Caco-2 (cell line): ENCODE results near the gene HIVEP2. TPM values are rescaled to one million over a fixed set of nuclear protein-coding genes. Genes with fewer than 3 reads are reported as not detected.

ENCODE experiments used
- BruUV-seq: library from RNA; stranded (reverse); fragments of 400-500 nt; replicated peaks from 2 replicates; lab custom pipeline; 2021; lab: Mats Ljungman, UMichigan
- CTCF ChIA-PET: fragments of 300-600 bp; sonication (Branson Sonifier 250); formaldehyde crosslinking; loops from one replicate; lab custom pipeline; 2022; ENCODE audit warnings: antibody characterized with exemption; lab: Charles Lee
- POLR2A ChIA-PET: fragments of 300-600 bp; sonication (Branson Sonifier 250); formaldehyde crosslinking; loops from one replicate; lab custom pipeline; 2022; ENCODE audit warnings: antibody characterized with exemption; lab: Charles Lee
- DNase-seq, 2 experiments: peaks; one replicate each; pipeline versions ENCODE4 v3.0.0 to v3.0.0-alpha.2; 2020 to 2022
- H3K27me3 ChIP-seq: replicated peaks from 2 replicates; pipeline ENCODE4 v1.6.0; 2011; ENCODE audit warnings: low read length; ENCODE audit not compliant: control insufficient read depth, insufficient read depth
- H3K36me3 ChIP-seq: 2 replicates; pipeline ENCODE4 v1.5.1; 2011; ENCODE audit warnings: low read length; ENCODE audit not compliant: control insufficient read depth, insufficient read depth
- H3K4me1 ChIP-seq: fragments of 250-450 bp; sonication (Bioruptor Pico); 2 replicates; pipeline ENCODE4 v1.5.1; 2020; ENCODE audit warnings: mild to moderate bottlenecking
- H3K4me3 ChIP-seq: 2 replicates; pipeline ENCODE4 v1.5.1; 2011; ENCODE audit warnings: low read depth, mild to moderate bottlenecking, control low read depth, low read length
- H3K9me3 ChIP-seq: fragments of 250-450 bp; sonication (Bioruptor Pico); 2 replicates; pipeline ENCODE4 v1.5.1; 2020; ENCODE audit warnings: mild to moderate bottlenecking, moderate library complexity
- H3K27ac Mint-ChIP-seq: one replicate; pipeline ENCODE4 v1.8.0; 2022; ENCODE audit warnings: mixed read lengths; ENCODE audit not compliant: unreplicated experiment
- H3K27me3 Mint-ChIP-seq: one replicate; pipeline ENCODE4 v1.8.0; 2022; ENCODE audit warnings: mixed read lengths; ENCODE audit not compliant: insufficient read depth, unreplicated experiment
- H3K36me3 Mint-ChIP-seq: one replicate; pipeline ENCODE4 v1.8.0; 2022; ENCODE audit warnings: mild to moderate bottlenecking, mixed read lengths; ENCODE audit not compliant: insufficient read depth, unreplicated experiment
- H3K4me1 Mint-ChIP-seq: one replicate; pipeline ENCODE4 v1.8.0; 2022; ENCODE audit warnings: low read depth, mixed read lengths; ENCODE audit not compliant: unreplicated experiment
- H3K4me3 Mint-ChIP-seq: one replicate; pipeline ENCODE4 v1.8.0; 2022; ENCODE audit warnings: mild to moderate bottlenecking, moderate library complexity, mixed read lengths; ENCODE audit not compliant: unreplicated experiment
- H3K9me3 Mint-ChIP-seq: one replicate; pipeline ENCODE4 v1.8.0; 2022; ENCODE audit warnings: mixed read lengths; ENCODE audit not compliant: unreplicated experiment
- intact Hi-C: fragments of 100-400 bp; cut with micrococcal nuclease; formaldehyde crosslinking; loops from one replicate; pipeline ENCODE4 v1.10.0; 2022; ENCODE audit not compliant: unreplicated experiment
- total RNA-seq: library from RNA; stranded (reverse); gene quantifications from 2 replicates; pipeline ENCODE4 v1.2.3, GENCODE V29; 2022
- TF ChIP-seq, protein P1 (sequence below), 2 experiments: fragments of 200-600 bp in 1 of 2; IDR thresholded peaks; 1 replicate in 1 of 2; 2 replicates in 1 of 2; pipeline versions ENCODE4 v1.5.1 to v1.8.0; 2011 to 2022; ENCODE audit warnings: antibody characterized with exemption in 1 of 2, control low read depth in 1 of 2, inconsistent platforms in 1 of 2, low read depth in 1 of 2, low read length in 1 of 2, mild to moderate bottlenecking in 1 of 2, moderate library complexity in 1 of 2; ENCODE audit not compliant: insufficient read depth in 1 of 2, severe bottlenecking in 1 of 2, unreplicated experiment in 1 of 2

HIVEP2 gene
- total RNA-seq, 1 experiment from 2014 or later, result 1.0 TPM

DNA sequence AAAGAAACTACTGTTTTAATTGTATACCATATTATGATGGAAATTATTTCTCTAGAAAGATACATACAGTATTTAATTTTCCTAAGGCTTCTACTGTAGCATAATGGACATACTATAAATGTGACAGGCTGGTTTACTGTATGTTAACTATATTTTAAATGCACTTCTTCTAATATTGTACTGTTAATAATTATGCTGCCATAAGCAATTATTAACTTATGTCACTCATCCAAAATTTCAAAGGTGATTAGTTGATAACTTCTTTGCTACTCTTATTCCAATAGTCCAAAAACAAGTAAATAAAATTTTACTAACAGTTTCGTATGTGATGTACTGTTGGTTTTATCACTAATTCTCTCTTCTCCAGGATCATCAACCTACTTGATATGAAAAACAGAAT, 28.1 kb downstream of the HIVEP2 start:
- Histone ChIP-seq H3K9me3 (no peaks in the 10 kb centered on the region), H3K4me3 (no peak overlapping the region), H3K27me3 (no peaks in the 10 kb centered on the region; the same call in 1 of the 2 replicates), H3K36me3 (no peaks in the 10 kb centered on the region), H3K4me1 (no peaks in the 10 kb centered on the region)
- H3K4me1 Mint-ChIP-seq, result no peaks in the 10 kb centered on the region
- no peak for DNase-seq
- intact Hi-C loops, result no loop called here
- no peak overlapping the region for H3K4me3 Mint-ChIP-seq
- H3K27ac Mint-ChIP-seq, result no peak overlapping the region
- no peaks in the 10 kb centered on the region for H3K36me3 Mint-ChIP-seq
- TF ChIP-seq, protein P1, sequence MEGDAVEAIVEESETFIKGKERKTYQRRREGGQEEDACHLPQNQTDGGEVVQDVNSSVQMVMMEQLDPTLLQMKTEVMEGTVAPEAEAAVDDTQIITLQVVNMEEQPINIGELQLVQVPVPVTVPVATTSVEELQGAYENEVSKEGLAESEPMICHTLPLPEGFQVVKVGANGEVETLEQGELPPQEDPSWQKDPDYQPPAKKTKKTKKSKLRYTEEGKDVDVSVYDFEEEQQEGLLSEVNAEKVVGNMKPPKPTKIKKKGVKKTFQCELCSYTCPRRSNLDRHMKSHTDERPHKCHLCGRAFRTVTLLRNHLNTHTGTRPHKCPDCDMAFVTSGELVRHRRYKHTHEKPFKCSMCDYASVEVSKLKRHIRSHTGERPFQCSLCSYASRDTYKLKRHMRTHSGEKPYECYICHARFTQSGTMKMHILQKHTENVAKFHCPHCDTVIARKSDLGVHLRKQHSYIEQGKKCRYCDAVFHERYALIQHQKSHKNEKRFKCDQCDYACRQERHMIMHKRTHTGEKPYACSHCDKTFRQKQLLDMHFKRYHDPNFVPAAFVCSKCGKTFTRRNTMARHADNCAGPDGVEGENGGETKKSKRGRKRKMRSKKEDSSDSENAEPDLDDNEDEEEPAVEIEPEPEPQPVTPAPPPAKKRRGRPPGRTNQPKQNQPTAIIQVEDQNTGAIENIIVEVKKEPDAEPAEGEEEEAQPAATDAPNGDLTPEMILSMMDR (IDR thresholded peaks at IDR 0.05; ENCODE audit: insufficient read depth in 1 of 2, low read depth in 1 of 2, low read length in 1 of 2, severe bottlenecking in 1 of 2, unreplicated experiment in 1 of 2), result no peak
- CTCF ChIA-PET, result no interaction called here
- POLR2A ChIA-PET, result no interaction called here
- no TSS peak for BruUV-seq
- peaks cover 7% of the 10 kb centered on the region for H3K27me3 Mint-ChIP-seq
- H3K9me3 Mint-ChIP-seq, result no peaks in the 10 kb centered on the region

DNA sequence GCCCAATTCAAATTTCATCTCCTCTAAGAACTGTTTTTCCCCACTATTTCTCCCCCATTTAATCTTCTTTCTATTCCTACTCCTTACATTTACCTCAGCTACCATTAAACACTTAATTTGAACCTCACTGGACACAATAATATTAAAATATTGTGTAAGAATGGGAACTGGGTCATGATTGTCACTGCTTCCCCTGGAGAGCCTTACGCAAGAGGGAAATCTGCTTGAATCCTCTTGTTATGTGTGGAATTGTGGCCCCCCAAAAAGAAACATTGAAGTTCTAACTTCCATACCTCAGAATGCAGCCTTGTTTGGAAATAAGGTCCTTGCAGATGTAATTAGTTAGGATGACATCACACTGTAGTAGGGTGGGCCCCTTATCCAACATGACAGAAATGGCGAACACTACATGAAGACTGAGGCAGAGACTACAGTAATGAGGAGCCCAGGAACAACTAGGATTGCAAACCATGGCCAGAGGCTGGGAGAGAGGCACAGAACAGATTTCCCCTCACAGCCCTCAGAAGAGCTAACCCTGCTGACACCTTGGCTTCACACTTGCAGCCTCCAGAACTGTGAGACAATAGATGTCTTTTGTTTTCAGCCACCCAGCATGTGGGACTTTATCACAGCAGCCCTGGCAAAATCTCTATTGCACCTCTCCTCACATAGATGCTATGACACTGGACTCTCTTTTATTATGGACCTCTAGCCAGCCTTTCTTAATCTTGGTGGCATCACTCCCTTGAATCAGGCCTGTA, 29.9 kb downstream of the HIVEP2 start:
- H3K4me1 ChIP-seq, result no peaks in the 10 kb centered on the region
- Mint-ChIP-seq H3K27ac (no peak overlapping the region), H3K9me3 (no peaks in the 10 kb centered on the region), H3K27me3 (peaks cover 7% of the 10 kb centered on the region), H3K4me1 (no peaks in the 10 kb centered on the region), H3K36me3 (no peaks in the 10 kb centered on the region), H3K4me3 (no peak overlapping the region)
- CTCF ChIA-PET, result no interaction called here
- no peaks in the 10 kb centered on the region for H3K9me3 ChIP-seq
- DNase-seq, result no peak
- intact Hi-C loops, result no loop called here
- POLR2A ChIA-PET, result no interaction called here
- H3K27me3 ChIP-seq, result no peaks in the 10 kb centered on the region; the same call in 1 of the 2 replicates
- TF ChIP-seq, protein P1 (IDR thresholded peaks at IDR 0.05; ENCODE audit: insufficient read depth in 1 of 2, low read depth in 1 of 2, low read length in 1 of 2, severe bottlenecking in 1 of 2, unreplicated experiment in 1 of 2), result no peak
- BruUV-seq, result no TSS peak
- H3K4me3 ChIP-seq, result no peak overlapping the region
- no peaks in the 10 kb centered on the region for H3K36me3 ChIP-seq

DNA sequence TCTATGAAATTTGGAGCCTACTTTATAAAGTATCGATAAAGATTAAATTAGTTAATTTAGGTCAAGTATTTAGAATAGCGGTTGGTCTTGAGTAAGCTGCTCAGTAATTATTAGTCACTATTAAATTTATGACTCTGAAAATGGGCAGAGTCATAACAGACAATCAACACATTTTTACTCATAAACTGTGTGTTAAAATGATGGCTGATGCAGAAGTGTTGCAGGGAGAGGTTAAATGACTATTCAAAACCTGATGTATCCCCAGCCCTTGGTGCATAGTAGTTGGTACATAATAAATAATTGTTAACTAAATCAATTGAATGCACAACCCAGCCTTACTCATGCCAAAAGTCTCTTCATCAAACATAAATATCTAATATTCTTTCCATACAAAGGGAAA, 30.6 kb downstream of the HIVEP2 start:
- TF ChIP-seq, protein P1 (IDR thresholded peaks at IDR 0.05; ENCODE audit: insufficient read depth in 1 of 2, low read depth in 1 of 2, low read length in 1 of 2, severe bottlenecking in 1 of 2, unreplicated experiment in 1 of 2), result no peak
- Histone ChIP-seq H3K4me3 (no peak overlapping the region), H3K9me3 (no peaks in the 10 kb centered on the region), H3K4me1 (no peaks in the 10 kb centered on the region), H3K36me3 (no peaks in the 10 kb centered on the region), H3K27me3 (no peaks in the 10 kb centered on the region; the same call in 1 of the 2 replicates)
- DNase-seq, result no peak
- ChIA-PET POLR2A (no interaction called here), CTCF (no interaction called here)
- no peak overlapping the region for H3K27ac Mint-ChIP-seq
- no peaks in the 10 kb centered on the region for H3K9me3 Mint-ChIP-seq
- BruUV-seq, result no TSS peak
- intact Hi-C loops, result no loop called here
- no peaks in the 10 kb centered on the region for H3K4me1 Mint-ChIP-seq
- H3K27me3 Mint-ChIP-seq, result peaks cover 7% of the 10 kb centered on the region
- H3K4me3 Mint-ChIP-seq, result no peak overlapping the region
- H3K36me3 Mint-ChIP-seq, result no peaks in the 10 kb centered on the region
